GM15510 (cell line): Measurements from ENCODE around the gene CROCC2.

Experiments
- POLR2A ChIP-seq: IDR thresholded peaks from 3 replicates; pipeline ENCODE4 v1.6.1; 2011; ENCODE audit warnings: borderline replicate concordance; ENCODE audit not compliant: insufficient read length; ENCODE audit errors: extremely low read depth

CROCC2 gene

GRCh38 chr2:240963868-240964703 lies 58.0 kb downstream of the CROCC2 start:
- TF ChIP-seq POLR2A: no peak

GRCh38 chr2:240964704-240965295 lies 58.7 kb downstream of the CROCC2 start:
- TF ChIP-seq POLR2A: no peak

GRCh38 chr2:240965296-240965904 lies 59.3 kb downstream of the CROCC2 start:
- no peak for TF ChIP-seq POLR2A

- TF ChIP-seq POLR2A: no peak
These were observed 59.8 kb downstream of the CROCC2 start for GRCh38 chr2:240965905-240966456.

GRCh38 chr2:240966457-240966905 lies 60.3 kb downstream of the CROCC2 start:
- no peak for TF ChIP-seq POLR2A

- no peak for TF ChIP-seq POLR2A
These were observed 61.0 kb downstream of the CROCC2 start for GRCh38 chr2:240966906-240967680.

- no peak for TF ChIP-seq POLR2A
These were observed 61.8 kb downstream of the CROCC2 start for GRCh38 chr2:240967681-240968621.

- no peak for TF ChIP-seq POLR2A
These were observed 62.8 kb downstream of the CROCC2 start for GRCh38 chr2:240968731-240969624.

- TF ChIP-seq POLR2A: no peak
These were observed 64.0 kb downstream of the CROCC2 start for GRCh38 chr2:240970104-240970503.

- no peak for TF ChIP-seq POLR2A
These were observed 64.7 kb downstream of the CROCC2 start for GRCh38 chr2:240970816-240971215.

GRCh38 chr2:240972201-240972600 lies 66.1 kb downstream of the CROCC2 start:
- no peak for TF ChIP-seq POLR2A

GRCh38 chr2:240972636-240973521 lies 66.7 kb downstream of the CROCC2 start:
- no peak for TF ChIP-seq POLR2A
